Natural killer cell treated with Interleukin-12 subunit alpha and Interleukin-12 subunit beta and Interleukin-15 and Interleukin-18, amount 100 ng/mL, for 72 hours (primary cell): ENCODE results near the gene MROH2A. TPM values are rescaled to one million over a fixed set of nuclear protein-coding genes. Genes with fewer than 3 reads are reported as not detected.

Experiments
- ATAC-seq, 2 donors: fragments of 150-1000 bp; cut with Tn5 transposase in 1 of 2; sonication (Bioruptor Pico), chemical (Tn5 transposase) in 1 of 2; 2 replicates each; pipeline ENCODE4 v1.10.0; 2021
- DNase-seq: peaks from one replicate; pipeline ENCODE4 v3.0.0; 2022; ENCODE audit warnings: low spot score
- H3K27ac Mint-ChIP-seq, 2 donors: 1 replicate in 1 of 2; 2 replicates in 1 of 2; pipeline ENCODE4 v1.8.0; 2022; ENCODE audit warnings: mixed read lengths in 2 of 2, mild to moderate bottlenecking in 1 of 2, moderate library complexity in 1 of 2
- H3K27me3 Mint-ChIP-seq, 2 donors: 1 replicate in 1 of 2; 2 replicates in 1 of 2; pipeline ENCODE4 v1.8.0; 2022; ENCODE audit warnings: mixed read lengths in 2 of 2
- H3K36me3 Mint-ChIP-seq: one replicate; pipeline ENCODE4 v1.8.0; 2022; ENCODE audit warnings: mixed read lengths
- H3K4me1 Mint-ChIP-seq, 2 donors: 1 replicate in 1 of 2; 2 replicates in 1 of 2; pipeline ENCODE4 v1.8.0; 2022; ENCODE audit warnings: low read depth in 2 of 2, mixed read lengths in 2 of 2, mild to moderate bottlenecking in 1 of 2
- H3K4me3 Mint-ChIP-seq: one replicate; pipeline ENCODE4 v1.8.0; 2022; ENCODE audit warnings: mixed read lengths
- H3K9me3 Mint-ChIP-seq: 2 replicates; pipeline ENCODE4 v1.8.0; 2022; ENCODE audit warnings: mixed read lengths
- total RNA-seq, 2 donors: library from RNA; stranded (reverse); gene quantifications; one replicate each; pipeline ENCODE4 v1.2.3, GENCODE V29; 2022

The MROH2A gene
- total RNA-seq, 2 donors from 2014 or later = not detected

DNA sequence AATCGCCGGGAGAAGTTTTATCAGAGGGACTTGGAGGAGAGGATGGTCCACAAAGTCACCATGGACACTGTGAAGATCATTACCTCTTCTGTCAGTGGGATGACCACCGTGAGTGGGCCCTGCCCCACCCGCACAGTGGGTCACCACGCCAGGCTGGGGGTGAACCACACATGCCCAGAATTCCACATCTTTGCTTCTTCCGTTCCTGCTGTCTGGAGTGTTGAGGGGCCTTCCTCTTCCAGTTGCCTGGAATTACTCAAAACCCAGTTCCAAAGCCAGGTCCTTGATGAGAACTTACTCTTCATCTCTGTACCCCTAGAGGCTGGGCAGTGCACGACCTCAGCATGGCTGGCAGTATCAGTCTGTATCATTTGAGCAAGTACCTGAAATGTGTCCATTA is 22.1 kb downstream of the MROH2A start:
- no peak overlapping the region for H3K27ac Mint-ChIP-seq

DNA sequence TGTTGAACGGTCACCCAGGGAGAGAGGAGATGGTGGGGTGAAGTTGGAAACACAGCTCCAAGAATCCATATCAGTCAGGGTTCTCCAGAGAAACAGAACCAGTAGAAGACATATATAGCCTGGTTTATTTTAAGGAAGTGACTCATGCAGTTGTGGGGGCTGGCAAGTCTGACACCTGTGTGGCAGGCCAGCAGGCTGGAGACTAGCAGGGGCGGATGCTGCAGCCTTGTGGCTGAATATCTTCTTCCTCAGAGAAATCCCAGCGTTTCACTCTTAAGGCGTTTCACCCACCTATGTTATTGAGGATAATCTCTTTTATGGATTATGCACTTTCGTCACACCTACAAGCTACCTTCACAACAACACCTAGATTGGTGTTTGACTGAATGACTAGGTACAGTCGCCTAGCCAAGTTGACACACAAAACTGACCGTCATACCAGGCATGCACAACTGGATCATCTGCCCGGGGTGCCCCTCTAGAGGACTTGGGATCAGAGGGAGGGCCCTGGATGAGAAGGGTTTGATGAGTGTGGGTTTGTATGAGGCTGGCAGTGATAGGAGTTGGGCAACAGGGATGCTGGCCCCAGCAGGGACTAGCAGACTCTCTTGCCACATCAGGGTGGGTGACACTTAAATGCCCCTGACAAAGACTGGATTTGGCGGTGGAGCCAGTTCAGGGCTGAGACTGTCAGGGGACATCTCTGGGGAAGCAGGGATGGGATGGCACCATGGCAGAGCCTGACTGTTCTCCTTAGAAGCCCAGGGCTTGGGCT is 23.4 kb downstream of the MROH2A start:
- peaks cover 0 to 3% of the 10 kb centered on the region in 2 donors for H3K4me1 Mint-ChIP-seq
- no peaks in the 10 kb centered on the region for H3K9me3 Mint-ChIP-seq
- no peaks in the 10 kb centered on the region for H3K36me3 Mint-ChIP-seq
- ATAC-seq = peak in 1 of 2 donors; percentile 53
- H3K27ac Mint-ChIP-seq = no peak overlapping the region
- no peak overlapping the region for H3K4me3 Mint-ChIP-seq
- no peak for DNase-seq
- peaks cover 13 to 42% of the 10 kb centered on the region in 2 donors for H3K27me3 Mint-ChIP-seq

More for the DNA sequence above, 22.1 kb downstream of the MROH2A start:
- H3K4me1 Mint-ChIP-seq = peaks cover 0 to 3% of the 10 kb centered on the region in 2 donors
- H3K27me3 Mint-ChIP-seq = peaks cover 13 to 29% of the 10 kb centered on the region in 2 donors
- no peak for ATAC-seq
- DNase-seq = no peak
- H3K4me3 Mint-ChIP-seq = no peak overlapping the region
- H3K36me3 Mint-ChIP-seq = no peaks in the 10 kb centered on the region
- no peaks in the 10 kb centered on the region for H3K9me3 Mint-ChIP-seq

DNA sequence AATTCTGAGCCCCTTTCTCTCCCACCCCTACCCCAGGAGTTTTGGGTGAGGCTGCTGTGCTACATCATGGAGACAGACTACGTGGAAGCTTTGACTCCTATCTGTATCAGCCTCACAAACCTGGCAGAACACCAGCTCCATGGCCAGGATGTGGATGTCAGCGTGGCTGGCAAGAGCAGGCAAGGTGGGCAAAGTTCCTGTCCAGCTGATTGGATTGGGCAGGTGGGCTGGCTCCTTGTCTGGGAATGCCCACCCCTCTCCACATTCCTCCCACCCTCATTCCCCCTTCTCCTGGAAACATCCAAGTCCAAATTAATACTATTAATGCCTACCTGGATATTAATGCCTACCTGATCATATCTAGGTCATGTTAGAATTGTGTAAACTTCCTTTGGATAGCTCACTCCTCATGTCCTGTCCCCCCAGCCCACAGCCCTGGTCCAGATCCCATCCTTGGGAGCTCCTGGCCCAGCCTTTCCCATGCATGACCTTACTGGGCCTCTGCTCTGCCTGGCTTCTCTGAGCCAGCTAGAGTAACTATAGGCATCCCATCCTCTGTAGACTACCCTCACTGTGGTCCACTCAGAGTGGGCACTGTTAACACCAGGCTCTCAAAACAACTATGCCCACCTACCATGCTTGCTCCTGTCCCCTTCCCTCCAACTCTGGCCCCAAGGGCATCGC is 24.1 kb downstream of the MROH2A start:
- Mint-ChIP-seq H3K9me3 (no peaks in the 10 kb centered on the region), H3K4me1 (peaks cover 0 to 3% of the 10 kb centered on the region in 2 donors), H3K27me3 (peaks cover 13 to 42% of the 10 kb centered on the region in 2 donors), H3K36me3 (no peaks in the 10 kb centered on the region), H3K27ac (no peak overlapping the region), H3K4me3 (no peak overlapping the region)
- DNase-seq = no peak
- peak; percentile 24 to 29 for ATAC-seq

DNA sequence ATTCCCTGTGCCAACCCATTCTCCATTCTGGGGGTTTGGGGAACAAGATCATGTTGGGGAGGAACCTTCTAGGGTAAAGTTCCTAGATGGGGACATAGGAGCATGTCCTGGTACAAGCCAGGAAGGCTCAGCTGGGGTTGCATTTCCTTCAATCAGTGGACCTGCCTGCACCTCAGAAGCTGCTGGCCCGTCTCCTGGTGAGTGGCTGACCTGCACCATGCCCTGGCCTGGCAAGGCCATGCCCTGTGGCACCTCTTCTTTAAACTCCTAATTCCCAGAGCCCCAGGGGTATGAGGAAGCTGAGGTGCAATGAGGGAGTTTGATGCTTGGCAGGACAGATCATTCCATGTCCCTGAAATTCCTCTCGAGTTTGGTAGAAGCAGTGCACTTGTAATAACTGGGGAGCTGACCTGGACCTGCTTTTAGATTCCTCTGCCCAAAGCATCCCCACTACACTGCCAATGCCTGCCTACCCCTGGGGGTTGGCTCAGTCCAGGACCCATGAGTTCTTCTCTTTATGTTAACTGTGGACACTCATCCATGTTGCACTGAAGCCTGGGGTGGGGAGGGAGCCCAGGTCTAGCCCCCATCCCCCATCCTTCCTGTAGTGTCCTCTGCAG is 25.3 kb downstream of the MROH2A start:
- ATAC-seq (no peak), DNase-seq (no peak)
- H3K4me1 Mint-ChIP-seq = peaks cover 0 to 3% of the 10 kb centered on the region in 2 donors
- no peaks in the 10 kb centered on the region for H3K9me3 Mint-ChIP-seq
- no peak overlapping the region for H3K4me3 Mint-ChIP-seq
- H3K36me3 Mint-ChIP-seq = no peaks in the 10 kb centered on the region
- no peak overlapping the region for H3K27ac Mint-ChIP-seq
- H3K27me3 Mint-ChIP-seq = peaks cover 12 to 42% of the 10 kb centered on the region in 2 donors

DNA sequence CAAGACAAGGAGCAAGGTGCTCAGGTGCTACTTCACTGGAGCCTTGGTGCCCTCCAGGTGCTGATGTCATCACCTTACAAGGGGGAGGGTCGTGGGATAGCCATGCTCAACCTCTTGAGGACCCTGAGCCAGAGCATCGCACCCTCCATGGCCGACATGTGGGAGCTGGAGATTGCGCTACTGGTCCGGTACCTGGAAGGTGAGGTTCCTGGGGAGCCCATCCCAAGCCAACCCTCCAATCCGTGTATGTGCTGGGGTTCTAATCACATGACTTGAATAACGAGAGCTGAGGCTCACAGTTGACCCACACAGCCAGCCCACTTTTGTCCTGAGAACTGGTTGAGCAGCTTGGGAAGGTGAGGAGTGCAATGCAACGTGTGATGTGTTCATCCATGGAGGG is 25.9 kb downstream of the MROH2A start:
- Mint-ChIP-seq H3K27ac (no peak overlapping the region), H3K4me1 (peaks cover 0 to 3% of the 10 kb centered on the region in 2 donors), H3K4me3 (no peak overlapping the region), H3K36me3 (no peaks in the 10 kb centered on the region), H3K27me3 (peaks cover 11 to 42% of the 10 kb centered on the region in 2 donors), H3K9me3 (no peaks in the 10 kb centered on the region)
- DNase-seq = no peak
- no peak for ATAC-seq

DNA sequence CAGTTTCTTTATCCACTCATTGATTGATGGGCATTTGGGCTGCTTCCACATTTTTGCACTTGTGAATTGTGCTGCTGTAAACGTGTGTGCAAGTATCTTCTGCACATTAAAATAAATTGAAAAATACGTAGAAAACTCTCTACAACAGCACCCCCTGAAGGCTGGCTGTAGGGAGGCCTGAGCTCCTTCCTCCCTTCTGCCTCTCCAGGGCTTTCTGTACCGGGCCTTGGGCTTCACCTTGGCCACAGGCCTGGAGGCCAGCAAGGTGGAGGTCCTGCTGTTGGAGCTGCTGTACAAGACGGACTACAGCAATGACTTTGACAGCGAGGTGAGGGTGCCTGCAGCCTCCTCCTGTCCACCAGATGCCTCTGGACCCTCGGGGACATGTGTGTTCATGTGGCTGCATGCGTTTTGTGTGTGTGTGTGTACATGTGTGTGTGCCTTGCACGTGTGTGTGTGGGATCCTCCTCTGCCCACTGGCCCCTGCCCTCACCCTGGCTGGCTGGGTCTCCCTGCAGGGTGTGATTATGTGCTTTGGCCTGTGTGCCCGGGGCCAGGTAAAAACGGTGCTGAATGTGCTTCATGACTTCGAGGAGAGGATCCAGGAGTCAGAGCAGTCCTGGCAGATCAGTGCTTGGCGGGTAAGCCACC is 29.2 kb downstream of the MROH2A start:
- H3K9me3 Mint-ChIP-seq = no peaks in the 10 kb centered on the region
- DNase-seq (peak; percentile 60), ATAC-seq (no peak)
- H3K4me1 Mint-ChIP-seq = no peaks in the 10 kb centered on the region
- H3K27ac Mint-ChIP-seq = no peak overlapping the region
- no peak overlapping the region for H3K4me3 Mint-ChIP-seq
- H3K36me3 Mint-ChIP-seq = no peaks in the 10 kb centered on the region
- H3K27me3 Mint-ChIP-seq = peaks cover 17 to 40% of the 10 kb centered on the region in 2 donors

DNA sequence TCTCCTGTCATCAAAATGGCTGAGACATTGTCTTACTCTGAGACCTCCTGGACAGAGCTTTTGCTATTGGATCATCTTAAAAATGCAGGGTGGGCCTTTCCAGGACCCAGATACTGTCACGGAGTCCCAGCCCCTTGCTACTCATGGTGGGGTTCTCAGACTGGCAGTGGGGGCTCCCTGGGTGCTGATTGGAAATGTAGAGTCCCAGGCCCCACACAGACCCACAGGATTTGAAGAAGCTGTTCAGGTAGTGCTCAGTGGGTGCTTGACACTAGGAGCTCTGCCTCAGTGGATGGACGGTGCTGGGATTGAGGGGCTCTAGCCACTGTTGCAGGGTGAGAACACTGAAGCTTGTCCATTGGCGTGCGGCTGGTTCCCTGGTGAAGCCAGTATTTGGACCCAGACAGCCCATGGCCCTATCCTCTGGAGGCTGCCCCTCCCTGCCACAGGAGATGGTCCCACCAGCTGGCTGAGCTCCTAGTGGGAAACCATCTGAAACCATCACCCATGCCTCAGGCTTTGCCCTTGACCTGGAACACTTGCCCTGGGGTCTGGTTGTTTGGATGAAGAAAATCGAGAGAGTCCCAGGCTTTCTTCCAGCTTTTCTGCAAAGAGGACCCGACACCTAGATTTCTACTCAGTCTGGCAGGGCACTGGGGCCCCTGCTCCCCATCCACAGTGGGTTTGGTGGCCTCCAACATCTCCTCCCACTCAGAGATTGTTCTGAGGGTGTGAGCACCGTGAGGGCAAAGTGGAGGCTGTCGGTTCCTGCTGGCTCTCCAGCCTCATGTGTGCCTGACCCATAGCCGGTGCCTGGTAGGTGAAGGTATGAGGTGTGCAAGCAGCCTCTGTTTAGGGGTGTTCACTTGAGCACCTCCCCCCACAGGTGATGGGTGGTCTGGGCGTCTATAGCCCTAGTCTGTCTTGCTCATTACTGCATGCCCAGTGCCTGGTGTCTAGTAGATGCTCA is 30.1 kb downstream of the MROH2A start:
- H3K27ac Mint-ChIP-seq = no peak overlapping the region
- peak; percentile 42 for DNase-seq
- ATAC-seq = no peak

DNA sequence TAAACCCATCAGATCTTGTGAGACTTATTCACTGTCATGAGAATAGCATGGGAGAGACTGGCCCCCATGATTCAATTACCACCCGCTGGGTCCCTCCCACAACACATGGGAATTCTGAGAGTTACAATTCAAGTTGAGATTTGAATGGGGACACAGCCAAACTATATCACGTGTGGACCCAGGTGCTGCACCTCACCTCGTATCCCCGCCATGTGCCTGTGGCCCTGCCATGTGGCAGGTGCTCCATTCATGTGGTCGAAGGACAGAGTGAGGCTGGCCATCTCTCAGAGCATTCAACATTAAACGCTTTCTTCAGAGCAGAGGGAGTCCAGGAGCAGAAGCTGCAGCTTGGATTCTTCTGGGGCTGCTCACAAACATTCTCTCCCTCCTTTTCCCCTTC is 32.3 kb downstream of the MROH2A start:
- Mint-ChIP-seq H3K27ac (no peak overlapping the region), H3K36me3 (no peaks in the 10 kb centered on the region), H3K4me1 (no peaks in the 10 kb centered on the region), H3K4me3 (no peak overlapping the region), H3K9me3 (no peaks in the 10 kb centered on the region), H3K27me3 (peaks cover 24 to 25% of the 10 kb centered on the region in 2 donors)
- peak; percentile 2 for DNase-seq
- no peak for ATAC-seq

More for the DNA sequence above, 30.1 kb downstream of the MROH2A start:
- Mint-ChIP-seq H3K4me3 (no peak overlapping the region), H3K9me3 (no peaks in the 10 kb centered on the region), H3K4me1 (no peaks in the 10 kb centered on the region), H3K27me3 (peaks cover 18 to 32% of the 10 kb centered on the region in 2 donors), H3K36me3 (no peaks in the 10 kb centered on the region)

DNA sequence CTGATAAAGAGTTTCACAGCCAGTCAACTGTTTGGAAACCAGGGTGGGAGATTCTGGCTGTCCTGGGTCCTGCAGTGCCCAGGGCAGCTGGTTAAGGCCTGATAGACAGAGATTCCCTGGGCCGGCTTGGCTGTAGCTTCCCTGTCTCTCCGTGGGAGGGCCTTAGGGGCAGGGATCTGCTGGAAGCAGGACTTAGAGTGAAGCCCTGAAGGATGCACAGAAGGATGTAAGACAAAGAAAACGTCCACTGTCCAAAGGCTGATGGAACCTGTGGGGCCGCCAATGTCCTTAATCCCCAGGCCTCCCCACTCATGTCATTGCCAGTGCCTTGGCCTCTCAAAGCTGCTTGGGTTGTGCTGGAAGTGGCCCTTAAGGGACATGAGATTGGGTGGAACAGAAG is 33.0 kb downstream of the MROH2A start:
- H3K4me3 Mint-ChIP-seq = no peak overlapping the region
- DNase-seq = peak; percentile 34
- H3K27ac Mint-ChIP-seq = no peak overlapping the region

DNA sequence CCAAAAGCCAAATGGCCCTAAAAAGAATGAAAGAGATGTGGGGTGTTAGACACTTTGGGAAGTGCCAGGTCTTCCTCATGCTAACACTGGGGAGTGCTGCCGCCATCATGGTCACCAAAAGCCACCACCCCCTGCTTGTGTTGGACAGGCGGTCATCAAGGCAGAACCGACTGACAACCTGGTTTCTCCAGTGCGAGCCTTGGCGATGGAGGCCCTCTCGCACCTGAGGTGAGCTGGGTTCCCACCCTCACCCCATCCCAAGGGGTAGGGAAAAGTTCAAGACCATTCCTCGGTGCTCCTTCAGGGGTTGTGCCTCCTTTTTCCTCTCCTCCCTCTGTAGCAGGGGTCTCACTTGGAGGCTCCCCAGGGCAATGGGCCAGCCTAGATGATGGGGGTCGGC is 33.6 kb downstream of the MROH2A start:
- no peak for ATAC-seq
- Mint-ChIP-seq H3K27ac (no peak overlapping the region), H3K9me3 (no peaks in the 10 kb centered on the region), H3K27me3 (peaks cover 23 to 27% of the 10 kb centered on the region in 2 donors), H3K36me3 (no peaks in the 10 kb centered on the region), H3K4me1 (no peaks in the 10 kb centered on the region), H3K4me3 (no peak overlapping the region)
- DNase-seq = peak; percentile 20

More for the DNA sequence above, 33.0 kb downstream of the MROH2A start:
- H3K36me3 Mint-ChIP-seq = no peaks in the 10 kb centered on the region
- H3K9me3 Mint-ChIP-seq = no peaks in the 10 kb centered on the region
- no peak for ATAC-seq
- H3K27me3 Mint-ChIP-seq = peaks cover 23 to 24% of the 10 kb centered on the region in 2 donors
- H3K4me1 Mint-ChIP-seq = no peaks in the 10 kb centered on the region

DNA sequence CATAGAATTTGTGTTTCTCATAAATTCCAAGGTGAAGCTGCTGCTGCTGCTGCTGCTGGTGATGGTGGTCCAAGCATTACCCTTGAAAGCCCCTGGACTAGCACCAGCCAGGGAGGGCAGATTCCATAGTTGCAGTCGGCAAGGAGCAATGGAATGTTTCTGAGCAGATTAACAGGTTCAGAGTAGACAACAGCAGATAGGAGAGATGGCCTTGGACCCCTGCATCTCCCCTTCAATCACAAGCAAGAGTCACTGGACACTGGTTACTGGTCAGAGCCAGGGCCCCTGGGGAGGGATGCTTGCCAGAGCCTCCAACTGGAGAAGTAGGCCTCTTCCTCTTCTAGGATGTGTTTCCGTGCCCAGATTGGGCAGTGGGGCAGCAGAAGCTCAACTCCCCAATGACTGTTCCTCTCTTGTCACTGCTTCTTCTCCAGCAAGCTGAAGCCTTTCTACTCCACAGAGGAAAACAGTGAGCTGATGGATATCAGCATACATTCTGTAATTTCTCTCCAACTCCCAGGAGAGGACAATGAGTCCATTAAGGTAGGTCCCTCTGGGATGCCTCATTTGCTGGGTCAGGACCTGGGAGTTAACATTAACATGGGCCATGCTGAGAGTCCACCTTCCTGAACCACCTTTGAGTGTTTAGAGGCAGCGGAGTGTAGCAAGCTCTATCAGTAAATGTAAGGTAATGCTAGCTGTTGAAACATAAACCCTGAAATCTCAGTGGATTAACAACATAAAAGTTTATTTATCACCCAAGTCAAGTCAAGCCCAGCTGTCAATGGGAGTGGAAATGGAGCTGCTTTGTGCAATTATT is 35.3 kb downstream of the MROH2A start:
- H3K27me3 Mint-ChIP-seq = peaks cover 27 to 30% of the 10 kb centered on the region in 2 donors
- H3K36me3 Mint-ChIP-seq = no peaks in the 10 kb centered on the region
- H3K9me3 Mint-ChIP-seq = no peaks in the 10 kb centered on the region
- ATAC-seq (no peak), DNase-seq (peak; percentile 25)
- H3K4me1 Mint-ChIP-seq = no peaks in the 10 kb centered on the region
- no peak overlapping the region for H3K4me3 Mint-ChIP-seq
- H3K27ac Mint-ChIP-seq = no peak overlapping the region
